MV-4-11 (cell line): ENCODE data around the gene ENTPD8.

Source experiments
- DNase-seq: peaks from one replicate; lab custom pipeline; 2025; lab: John Stamatoyannopoulos, UW

Gene ENTPD8

DNA sequence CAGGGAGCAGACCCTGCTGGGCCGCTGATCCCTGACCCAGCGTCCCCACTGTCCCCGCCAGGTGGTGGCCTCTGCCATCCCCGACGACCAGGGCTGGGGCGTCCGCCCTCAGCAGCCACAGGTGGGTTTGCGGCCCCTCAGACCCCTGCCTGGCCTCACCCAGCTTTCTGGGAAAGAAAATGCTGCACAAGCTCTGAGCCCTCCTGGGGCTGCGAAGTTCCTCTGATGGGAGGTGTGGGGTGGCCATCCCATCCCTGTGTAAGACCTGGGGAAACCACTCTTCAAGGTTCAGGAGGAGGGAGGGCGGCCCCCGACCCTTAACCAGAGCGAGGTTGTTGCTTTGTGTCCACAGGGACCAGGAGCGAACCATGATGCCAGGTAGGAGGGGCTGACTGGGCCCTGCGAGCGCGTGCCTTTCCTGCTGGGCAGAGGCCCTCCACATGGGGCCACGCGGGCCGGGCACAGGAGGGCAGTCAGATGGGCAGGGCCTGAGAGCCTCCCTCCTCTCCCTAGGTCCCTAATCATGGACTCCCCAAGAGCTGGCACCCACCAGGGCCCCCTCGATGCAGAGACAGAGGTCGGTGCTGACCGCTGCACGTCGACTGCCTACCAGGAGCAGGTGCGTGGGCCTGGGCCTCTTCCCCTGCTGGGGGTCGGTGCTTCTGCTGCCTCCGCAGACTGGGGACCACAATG, 10.3 kb downstream of the ENTPD8 start:
- no peak for DNase-seq

GRCh38 chr9:137429974-137430722, 11.0 kb downstream of the ENTPD8 start:
- DNase-seq: no peak

DNA sequence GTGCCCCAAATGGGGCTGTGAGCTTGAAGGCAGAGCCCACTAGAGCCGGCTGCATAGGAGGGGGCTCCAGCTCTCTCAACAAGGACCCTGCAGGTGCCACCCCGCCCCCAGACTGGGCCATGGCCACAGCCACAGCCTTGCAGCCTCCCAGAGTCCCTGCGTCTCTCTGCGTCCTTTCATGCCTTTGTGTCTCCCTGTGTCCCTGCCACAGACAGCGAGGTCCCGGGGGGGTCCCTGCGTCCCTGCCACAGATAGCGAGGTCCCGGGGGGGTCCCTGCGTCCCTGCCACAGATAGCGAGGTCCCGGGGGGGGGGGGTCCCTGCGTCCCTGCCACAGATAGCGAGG, 11.6 kb downstream of the ENTPD8 start:
- DNase-seq: no peak

GRCh38 chr9:137428841-137429545, 12.2 kb downstream of the ENTPD8 start:
- DNase-seq: no peak

DNA sequence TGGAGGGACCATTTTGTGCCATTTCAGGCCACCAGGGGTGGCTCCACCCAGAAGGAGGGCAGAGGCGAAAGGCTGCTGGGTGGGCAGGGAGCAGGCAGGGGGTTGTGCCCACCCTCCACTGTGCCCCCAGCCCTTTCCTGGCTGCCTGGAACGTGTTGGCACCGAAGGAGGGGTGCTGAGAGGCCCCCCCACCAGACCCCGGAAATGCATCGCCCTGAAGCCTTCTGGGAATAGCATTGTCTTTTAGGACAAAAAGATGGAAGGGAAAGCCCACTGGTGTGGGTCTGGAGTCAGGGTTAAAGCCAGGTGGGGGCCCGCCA, 12.9 kb downstream of the ENTPD8 start:
- DNase-seq: no peak

DNA sequence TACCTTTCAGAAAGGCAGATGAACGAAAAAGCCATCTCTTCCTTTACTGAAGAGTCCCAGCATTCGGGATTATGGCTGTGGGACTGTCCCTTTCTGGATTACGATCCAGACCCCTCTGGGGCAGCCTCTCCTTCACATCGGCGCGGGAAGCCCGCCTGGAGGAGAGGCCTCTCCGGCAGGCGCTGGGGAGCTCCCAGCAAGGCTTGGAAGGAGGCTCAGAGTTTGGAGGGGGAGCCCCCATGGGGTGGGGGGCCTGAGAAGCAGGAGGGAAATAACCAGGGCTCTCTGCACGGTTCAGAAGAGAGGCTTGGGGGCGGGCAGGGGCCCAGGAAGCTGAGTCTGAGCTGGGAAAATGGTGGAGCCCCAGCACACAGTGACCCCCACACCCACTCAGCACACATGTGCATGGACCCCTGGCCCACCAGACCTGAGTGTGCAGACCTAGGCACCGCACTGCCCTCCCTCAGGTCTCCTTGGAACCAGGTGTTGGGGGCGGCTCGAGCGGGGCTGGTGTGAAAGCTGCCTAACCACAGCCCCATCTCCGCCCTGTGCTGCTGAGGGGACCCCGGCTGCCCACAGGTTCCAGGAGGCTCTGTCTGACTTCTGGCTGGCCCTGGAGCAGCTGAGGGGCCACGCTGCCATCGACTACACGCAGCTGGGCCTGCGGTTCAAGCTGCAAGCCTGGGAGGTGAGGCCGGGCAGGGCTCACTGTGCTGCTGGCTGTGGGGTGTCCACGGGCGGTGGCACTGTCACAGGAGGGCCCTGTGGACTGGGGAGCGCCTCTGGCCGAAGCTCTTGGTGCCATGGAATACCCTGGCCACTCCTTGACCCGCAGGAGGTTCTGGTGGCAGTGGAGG, 13.5 kb downstream of the ENTPD8 start:
- no peak for DNase-seq

DNA sequence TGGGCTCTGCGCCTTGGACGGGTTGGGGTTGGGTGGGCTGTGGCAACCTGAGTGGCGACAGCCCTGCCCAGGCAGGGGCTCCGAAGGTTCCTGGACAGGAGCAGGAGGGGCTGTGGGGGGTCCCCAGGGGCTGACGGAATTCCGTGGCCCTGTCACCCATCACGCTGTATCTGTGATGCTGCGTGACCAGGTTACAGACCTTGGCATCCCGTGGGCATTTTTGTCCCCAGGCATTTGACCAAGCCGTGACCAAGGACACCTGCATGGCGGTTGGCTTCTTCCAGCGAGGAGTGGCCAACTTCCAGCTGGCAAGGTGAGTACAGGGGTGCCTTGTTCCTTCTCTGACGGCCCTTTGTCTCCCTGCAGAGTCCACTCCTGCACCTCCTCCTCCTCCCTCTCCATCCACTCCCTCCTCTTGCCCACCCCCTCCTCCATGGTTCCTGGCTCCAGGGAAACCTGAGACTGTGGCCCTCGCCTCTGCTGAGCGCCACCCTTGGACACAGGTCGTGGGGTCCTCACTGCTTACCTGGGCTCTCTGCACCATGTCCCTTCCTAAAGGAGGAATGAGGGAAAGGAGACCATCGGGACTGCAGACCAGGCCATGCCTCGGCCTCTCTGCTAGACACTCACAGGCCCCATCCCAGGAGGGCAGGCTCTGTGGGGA, 15.0 kb downstream of the ENTPD8 start:
- no peak for DNase-seq

- DNase-seq: no peak
These were observed 17.5 kb downstream of the ENTPD8 start for GRCh38 chr9:137423514-137424291.

DNA sequence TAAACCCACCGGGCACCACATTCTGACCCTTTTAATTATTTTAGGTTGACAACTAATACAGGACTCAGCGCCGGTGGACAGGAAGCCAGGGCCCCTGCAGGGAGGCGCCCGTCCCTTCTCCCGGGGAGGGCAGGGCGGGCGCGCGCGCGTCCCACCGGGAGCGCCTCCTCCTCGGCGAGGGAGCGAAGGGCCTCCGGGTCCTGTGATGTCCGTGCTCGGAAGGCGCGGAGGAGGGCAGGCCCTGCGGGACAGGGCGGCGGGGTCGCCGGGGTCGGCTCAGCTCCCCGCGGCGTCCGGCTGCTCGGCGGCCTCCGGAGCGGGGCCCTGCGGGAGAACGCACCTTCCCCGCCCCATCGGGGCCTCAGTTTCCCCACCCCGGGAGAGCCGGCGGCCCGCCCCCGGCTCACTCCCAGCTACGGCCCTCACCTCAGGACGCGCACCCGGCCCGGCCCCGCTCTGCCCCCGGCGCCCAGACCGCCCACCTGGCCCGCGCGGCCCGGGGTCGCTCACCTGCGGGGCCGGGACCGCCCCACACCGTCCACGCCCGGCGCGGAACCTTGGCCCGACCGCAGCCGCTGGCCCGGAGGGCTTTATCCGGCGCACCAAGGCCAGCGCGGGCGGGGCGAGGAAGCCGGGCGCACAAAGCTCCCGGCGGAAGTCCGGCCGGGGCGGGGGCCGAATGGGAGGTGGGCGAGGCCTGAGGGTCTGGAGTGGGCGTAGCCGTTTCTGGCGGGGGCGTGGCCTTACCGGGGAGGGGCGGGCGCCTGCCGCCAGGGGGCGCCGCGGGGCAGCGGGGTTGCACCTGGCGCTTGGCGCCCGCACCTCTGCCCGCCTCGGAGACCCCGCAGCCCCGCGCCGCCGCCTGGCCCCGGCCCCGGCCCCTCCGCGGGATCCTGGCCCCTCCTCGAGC, 18.3 kb downstream of the ENTPD8 start, which contains the start of the genes EXD3 and NOXA1:
TSS of gene EXD3 (minus strand) at position 559 of the 910 bp plus-strand sequence. CDS start 27,805 bp downstream, outside the sequence.
TSS of gene NOXA1 (plus strand) at position 790 of the 910 bp plus-strand sequence. CDS start 137 bp downstream, outside the sequence.
- peak; percentile 82 for DNase-seq

- no peak for DNase-seq
These were observed 19.1 kb downstream of the ENTPD8 start for GRCh38 chr9:137421838-137422603.

GRCh38 chr9:137417161-137418021, 23.8 kb downstream of the ENTPD8 start:
- peak; percentile 33 for DNase-seq

DNA sequence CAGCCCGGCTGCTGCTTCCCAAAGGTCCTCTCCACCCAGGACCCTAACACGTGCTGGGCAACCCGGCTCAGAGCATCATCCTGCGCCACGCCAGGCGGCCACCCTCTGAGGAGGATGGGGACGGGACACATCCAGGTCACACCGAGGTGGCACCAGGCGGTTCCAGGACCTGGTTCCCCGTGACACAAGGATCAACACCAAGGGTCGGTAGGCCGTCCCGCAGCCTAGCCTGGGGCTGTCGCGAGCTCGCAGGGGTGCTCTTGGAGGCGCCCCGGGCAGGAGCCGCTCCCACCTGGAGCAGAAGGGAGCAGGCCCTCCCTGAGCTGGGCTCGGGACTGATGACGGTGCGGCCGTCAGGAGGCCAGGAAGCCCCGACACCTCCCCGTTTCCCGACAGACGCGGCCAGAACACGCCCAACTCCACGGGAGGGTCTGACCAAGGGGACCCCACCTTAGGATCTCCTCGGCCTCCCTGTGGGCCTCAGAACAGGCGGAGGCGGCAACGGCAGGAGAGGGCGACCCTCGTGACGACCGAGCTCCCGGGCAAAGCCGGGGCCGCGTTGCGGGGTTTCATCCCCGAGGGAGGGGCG, 24.5 kb downstream of the ENTPD8 start:
- DNase-seq: no peak

- no peak for DNase-seq
These were observed 25.1 kb downstream of the ENTPD8 start for GRCh38 chr9:137416006-137416562.

DNA sequence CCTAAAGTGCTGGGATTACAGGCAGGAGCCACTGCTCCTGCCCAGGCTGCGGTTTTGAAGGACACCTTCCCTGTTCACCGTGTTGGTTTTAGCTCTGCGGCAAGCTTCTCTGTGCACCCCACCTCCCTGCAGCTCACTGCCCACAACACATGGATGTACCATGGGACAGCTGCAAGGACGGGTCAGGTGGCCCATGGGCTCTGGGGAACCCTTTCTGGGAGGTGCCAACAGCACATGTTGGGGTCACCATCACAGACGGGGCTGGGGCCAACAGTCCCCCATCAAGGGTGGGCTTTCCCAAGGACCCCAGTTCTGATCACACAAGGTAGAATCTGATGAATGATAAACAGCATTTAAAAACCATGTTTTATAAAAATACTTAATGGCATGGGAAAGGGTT, 25.7 kb downstream of the ENTPD8 start:
- DNase-seq: no peak

- no peak for DNase-seq
These were observed 28.7 kb downstream of the ENTPD8 start for GRCh38 chr9:137412431-137412830.

- DNase-seq: peak; percentile 63
These were observed 29.3 kb downstream of the ENTPD8 start for GRCh38 chr9:137411645-137412380.
